GM20431 (cell line): ENCODE results near the gene CCL20.

Source experiments
- in situ Hi-C: fragments of 300-500 bp; cut with MseI, MboI; formaldehyde crosslinking; loops from one replicate; pipeline ENCODE4 v1.15.0; 2020; ENCODE audit warnings: low sequenced_read_pairs; ENCODE audit not compliant: unreplicated experiment

CCL20 gene

GRCh38 chr2:227813562-227814353 lies at the start of gene CCL20:
CCL20 (plus strand) TSS chr2:227813842; CDS start chr2:227813912, 70 bp downstream.
- in situ Hi-C loops = no loop called here

DNA sequence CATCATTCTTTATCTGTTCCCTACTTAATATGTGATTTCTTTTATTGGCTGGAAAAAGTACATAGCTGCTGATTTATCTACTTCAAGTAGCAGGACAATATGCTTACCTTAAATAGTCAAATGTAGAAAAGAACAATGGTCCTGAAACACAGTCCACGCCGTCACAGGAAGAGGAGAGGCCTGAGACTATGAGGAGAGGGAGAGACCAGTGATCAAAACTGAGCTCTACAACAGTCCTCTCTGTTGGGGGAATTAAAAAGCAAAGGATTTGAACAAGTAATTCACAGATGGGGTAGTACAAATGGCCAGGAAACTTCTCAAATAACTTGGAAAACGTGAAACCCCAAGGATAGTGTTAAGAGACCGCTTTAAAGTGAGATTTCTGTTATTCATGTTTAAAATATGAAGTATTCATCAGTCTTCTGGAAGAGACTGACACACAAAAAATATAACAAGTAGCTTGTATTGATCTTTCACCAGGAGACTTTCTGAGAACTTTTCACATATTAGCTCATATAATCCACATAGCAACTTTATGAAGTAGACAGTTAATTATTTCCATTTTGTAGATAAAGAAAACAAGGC lies 47.8 kb upstream of the CCL20 start:
- in situ Hi-C loops = loop anchor here (25.0 kb wide), 2 partner anchors 354 to 629 kb away; no protein-coding TSS in a partner anchor

- in situ Hi-C loops = loop anchor here (25.0 kb wide), 2 partner anchors 354 to 629 kb away; no protein-coding TSS in a partner anchor
Observed at GRCh38 chr2:227766373-227766883, 47.2 kb upstream of the CCL20 start.

- in situ Hi-C loops = loop anchor here (25.0 kb wide), 2 partner anchors 356 to 631 kb away; no protein-coding TSS in a partner anchor
Observed at GRCh38 chr2:227767830-227768229, 45.8 kb upstream of the CCL20 start.

DNA sequence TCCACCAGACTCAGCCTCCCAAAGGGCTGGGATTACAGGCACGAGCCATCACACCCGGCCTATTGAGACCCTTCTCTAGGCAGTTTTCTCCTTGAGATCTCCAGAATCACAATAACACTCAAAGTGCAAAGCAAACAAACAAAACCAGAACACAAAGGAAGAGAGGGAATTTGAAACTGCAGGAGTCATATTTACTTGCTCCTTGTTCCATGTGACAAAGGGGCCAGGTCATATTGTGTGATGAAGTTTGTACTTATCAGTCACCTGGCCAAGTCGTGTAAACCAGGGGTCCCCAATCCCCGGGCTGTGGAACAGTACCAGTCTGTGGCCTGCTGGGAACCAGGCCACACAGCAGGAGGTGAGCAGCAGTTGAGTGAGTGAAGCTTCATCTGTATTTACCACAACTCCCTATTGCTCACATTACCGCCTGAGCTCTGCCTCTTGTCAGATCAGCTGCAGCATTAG lies 41.4 kb upstream of the CCL20 start:
- in situ Hi-C loops = loop anchor here (25.0 kb wide), 2 partner anchors 360 to 635 kb away; no protein-coding TSS in a partner anchor

GRCh38 chr2:227772932-227773331 lies 40.7 kb upstream of the CCL20 start:
- in situ Hi-C loops = loop anchor here (25.0 kb wide), 2 partner anchors 361 to 636 kb away; no protein-coding TSS in a partner anchor

- in situ Hi-C loops = loop anchor here (25.0 kb wide), 2 partner anchors 362 to 637 kb away; no protein-coding TSS in a partner anchor
Observed at GRCh38 chr2:227774011-227774624, 39.5 kb upstream of the CCL20 start.

DNA sequence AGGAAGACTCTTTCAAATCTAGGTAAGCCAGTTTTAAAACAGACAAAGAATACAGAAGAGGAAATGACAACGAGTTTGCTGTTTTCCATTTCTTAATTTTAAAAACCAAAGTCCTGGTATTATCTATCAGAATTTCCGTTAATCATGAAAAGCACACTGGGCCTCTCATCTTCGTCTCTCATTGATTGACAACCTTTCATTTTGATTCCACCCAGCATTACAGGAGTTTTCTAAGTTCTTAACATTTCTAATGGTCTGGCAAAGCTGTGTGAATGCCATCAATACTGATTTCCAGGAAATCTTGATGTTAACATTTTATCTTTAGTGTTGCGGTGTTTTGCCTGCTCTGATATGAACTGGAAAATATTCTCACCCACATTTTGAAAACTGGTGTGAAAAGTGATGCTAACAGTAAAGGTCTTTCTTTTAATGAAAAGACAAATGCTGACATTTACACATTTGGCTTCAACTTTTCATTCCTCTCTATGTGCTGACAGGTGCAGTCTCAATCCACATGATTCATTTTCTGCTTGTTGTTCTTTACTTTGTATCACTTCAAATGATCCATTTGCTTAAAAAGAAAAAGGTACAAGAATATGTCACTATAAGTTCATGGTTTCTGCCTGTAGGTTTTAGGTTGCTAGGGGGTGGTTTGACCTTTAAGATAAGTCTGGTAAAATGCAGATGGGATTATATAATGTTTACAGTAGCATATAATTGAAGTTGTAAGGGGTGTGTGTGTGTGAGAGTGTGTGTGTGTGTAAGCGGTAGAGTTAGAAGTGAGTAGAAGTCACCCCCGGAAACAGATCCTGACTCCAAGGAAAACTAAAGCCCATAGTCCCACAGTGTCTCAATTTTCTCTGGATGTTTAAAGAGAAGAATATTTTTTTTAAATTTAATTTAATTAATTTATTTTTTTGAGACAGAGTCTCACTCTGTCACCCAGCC lies 38.5 kb upstream of the CCL20 start:
- in situ Hi-C loops = loop anchor here (25.0 kb wide), 2 partner anchors 363 to 638 kb away; no protein-coding TSS in a partner anchor

DNA sequence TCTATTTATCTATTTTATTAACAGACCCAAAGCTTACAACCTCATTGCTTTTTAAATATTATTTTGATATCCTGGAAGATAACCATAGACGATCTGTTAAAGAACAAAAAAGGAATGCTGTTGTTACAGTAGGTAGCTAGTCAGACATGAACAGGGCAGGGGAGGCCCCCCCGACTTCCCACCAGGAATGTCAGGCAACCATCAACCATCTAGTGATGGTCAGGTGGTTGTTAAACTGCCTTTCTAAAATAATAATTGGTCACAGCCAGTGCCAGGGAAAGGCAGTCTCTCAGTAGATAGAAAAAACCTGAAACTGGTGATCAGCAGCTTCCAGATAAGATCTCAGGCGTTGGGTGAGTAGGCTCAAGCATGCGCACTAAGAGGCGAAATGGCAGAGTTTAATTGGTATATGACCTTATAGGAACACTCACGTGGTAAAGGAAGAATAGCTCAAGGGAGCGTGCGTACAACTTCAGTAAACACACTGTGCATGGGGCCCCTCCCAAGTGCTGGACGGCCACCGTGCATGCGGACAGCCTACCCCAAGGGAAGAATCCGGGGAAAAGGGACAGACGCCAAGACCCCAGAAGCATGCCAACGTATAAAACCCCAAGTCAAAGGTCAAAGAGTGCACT lies 32.5 kb upstream of the CCL20 start:
- in situ Hi-C loops = no loop called here

DNA sequence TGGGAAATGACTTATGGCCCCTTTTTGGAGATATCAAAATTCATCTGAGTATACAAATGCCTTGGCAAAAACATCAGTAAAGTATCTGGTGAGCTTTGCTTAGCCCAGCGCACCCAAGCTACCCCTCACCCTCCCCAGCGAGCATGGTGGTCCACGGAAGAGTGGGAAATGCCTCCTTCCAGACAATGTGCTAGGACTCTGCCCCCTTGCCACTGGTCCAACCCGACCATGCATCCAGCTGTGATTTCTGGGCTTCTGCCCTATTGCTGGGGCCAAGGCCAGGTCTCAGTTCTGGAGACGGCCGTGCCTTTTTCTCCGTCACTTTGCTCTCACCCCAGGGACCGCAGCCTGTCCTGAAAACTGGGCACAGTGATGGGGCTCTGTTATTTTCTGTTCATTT lies 31.8 kb upstream of the CCL20 start:
- in situ Hi-C loops = no loop called here

DNA sequence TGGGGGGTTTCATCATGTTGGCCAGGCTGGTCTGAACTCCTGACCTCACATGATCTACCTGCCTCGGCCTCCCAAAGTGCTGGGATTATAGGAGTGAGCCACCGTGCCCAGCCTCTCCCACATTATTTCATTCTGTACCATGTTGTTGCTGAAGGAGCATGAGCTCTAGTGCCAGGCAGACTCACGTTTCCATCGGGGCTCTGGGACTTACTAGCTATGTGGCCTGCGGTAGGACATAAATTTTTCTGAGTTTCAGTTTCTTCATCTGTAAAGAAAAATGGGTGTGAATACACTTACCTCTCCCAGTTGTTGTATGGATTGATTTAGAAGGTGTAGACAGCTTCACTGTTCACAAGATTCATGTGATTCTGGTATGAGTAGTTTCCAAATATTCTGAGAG lies 30.8 kb upstream of the CCL20 start:
- in situ Hi-C loops = no loop called here

DNA sequence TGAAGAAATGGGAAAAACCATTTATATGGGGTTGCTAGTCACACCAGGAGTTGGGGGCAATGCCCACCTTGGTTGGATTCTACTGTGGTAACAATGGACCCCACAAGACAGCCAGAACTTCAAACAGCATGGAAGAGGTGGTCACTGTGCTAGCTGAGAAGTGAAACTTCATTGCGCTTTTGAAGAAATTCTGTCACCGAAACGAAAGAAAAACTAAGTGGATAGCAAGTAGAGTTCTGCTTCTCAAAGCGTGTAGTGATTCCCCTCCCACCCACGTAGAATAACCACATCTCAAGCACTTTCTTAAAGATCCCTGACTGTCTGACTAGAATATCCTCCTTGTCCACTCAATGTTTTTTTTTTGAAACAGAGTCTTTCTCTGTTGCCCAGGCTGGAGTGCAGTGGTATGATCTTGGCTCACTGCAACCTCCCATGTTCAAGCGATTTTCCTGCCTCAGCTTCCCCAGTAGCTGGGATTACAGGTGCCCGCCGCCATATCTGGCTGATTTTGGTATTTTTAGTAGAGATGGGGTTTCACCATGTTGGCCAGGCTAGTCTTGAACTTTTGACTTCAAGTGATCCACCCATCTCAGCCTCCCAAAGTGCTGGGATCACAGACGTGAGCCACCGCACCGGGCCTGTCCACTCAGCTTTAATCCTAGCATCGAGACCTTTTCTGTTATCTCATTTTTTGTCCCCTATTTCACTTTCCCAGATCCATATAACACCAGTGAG lies 30.1 kb upstream of the CCL20 start:
- in situ Hi-C loops = no loop called here

GRCh38 chr2:227785293-227785692 lies 28.3 kb upstream of the CCL20 start:
- in situ Hi-C loops = no loop called here

- in situ Hi-C loops = no loop called here
Observed at GRCh38 chr2:227788561-227789018, 25.1 kb upstream of the CCL20 start.

DNA sequence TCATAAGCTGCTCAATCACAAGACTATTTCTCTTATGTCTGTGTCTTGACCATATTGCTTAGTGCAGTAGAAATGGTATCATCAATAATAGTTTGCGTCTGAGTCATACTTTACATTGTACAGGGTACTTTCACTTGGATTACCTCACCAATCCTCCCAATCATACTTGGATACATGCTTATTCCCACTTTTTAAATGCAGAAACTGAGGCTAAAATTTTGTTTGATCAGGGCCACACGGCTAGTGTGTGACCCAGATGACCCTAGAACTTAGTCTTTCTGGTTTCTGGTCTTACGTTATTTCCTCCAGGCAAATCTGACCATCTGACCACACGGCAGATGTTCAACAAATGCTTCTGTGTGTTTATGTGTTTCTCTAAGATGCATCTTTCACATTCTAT lies 23.8 kb upstream of the CCL20 start:
- in situ Hi-C loops = no loop called here

GRCh38 chr2:227793148-227793712 lies 20.4 kb upstream of the CCL20 start:
- in situ Hi-C loops = no loop called here

DNA sequence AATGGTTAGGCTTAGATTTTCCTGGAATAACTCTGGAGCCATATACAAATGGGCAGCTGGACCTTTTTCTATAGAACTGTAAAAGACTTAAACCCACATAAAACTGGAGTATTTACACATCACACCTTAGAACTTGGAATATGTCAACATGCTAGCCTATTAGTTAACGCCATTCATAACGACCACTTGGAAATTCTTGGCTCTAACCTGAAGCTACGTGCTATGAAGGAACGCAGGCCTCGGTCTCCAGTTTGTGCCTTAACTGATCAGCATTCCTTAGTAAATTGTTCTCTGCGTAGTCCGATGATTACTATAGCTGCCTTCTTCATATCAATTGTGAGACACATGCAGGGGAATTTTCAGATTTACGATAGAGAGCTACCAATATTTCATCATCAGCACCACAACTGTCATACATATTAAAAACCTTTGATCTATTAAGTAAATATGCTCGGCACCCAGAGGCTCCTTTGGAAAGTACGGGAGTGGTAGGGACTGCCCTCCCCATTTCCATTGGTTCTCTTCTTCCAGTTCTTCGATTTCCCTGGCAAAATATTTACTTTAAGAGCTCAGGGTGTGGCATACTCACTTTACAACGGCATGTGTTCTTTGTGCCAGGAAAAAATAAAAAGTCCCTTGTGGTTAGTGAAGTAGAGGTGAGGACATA lies 17.5 kb upstream of the CCL20 start:
- in situ Hi-C loops = no loop called here
